HUES64 (cell line): ENCODE measurements around the gene GJC2.

Experiments
- H3K27ac ChIP-seq: 2 replicates; pipeline ENCODE4 v1.7.0; 2013; ENCODE audit warnings: low read depth, low read length, inconsistent platforms
- H3K27me3 ChIP-seq: 2 replicates; pipeline ENCODE4 v1.6.1; 2013; ENCODE audit warnings: mild to moderate bottlenecking, low read length; ENCODE audit not compliant: insufficient read depth
- H3K36me3 ChIP-seq: 2 replicates; pipeline ENCODE4 v1.6.1; 2013; ENCODE audit warnings: mild to moderate bottlenecking, low read length; ENCODE audit not compliant: insufficient read depth
- H3K4me1 ChIP-seq: 2 replicates; pipeline ENCODE4 v1.6.1; 2013; ENCODE audit warnings: mild to moderate bottlenecking, low read length, moderate library complexity; ENCODE audit not compliant: insufficient read depth
- H3K4me3 ChIP-seq: 2 replicates; pipeline ENCODE4 v1.5.1; 2013; ENCODE audit warnings: mild to moderate bottlenecking, low read length, moderate library complexity
- H3K9ac ChIP-seq: 2 replicates; pipeline ENCODE4 v1.6.1; 2013; ENCODE audit warnings: mild to moderate bottlenecking, low read depth, low read length
- H3K9me3 ChIP-seq: 2 replicates; pipeline ENCODE4 v1.6.1; 2013; ENCODE audit warnings: low read depth, low read length; ENCODE audit not compliant: insufficient read depth
- WGBS: fragments of 150-250, 120-280 bp; methylation state at CpG from one replicate; pipeline ENCODE4 v1.1.7; 2013; ENCODE audit warnings: missing lambda C conversion rate; 5-methylcytosine and 5-hydroxymethylcytosine counted together

Gene GJC2

DNA sequence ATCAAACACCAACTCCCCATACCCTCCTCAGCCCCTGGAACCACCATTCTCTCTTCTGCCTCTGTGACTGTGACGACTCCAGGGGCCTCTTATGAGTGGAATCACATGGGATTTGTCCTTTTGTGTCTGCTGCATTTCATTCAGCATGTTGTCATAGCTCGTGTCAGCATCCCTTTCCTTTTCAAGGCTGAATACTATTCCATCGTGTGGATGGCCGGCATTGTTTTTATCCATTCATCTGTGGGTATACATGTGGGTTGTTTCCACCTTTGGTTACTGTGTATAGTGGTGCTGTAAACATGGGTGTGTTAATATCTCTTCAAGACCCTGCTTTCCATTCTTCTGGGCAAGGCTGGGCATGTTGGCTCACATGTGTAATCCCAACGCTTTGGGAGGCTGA lies 41.0 kb downstream of the GJC2 start:
- Histone ChIP-seq H3K36me3 (no peaks in the 10 kb centered on the region), H3K27ac (no peak overlapping the region), H3K27me3 (no peaks in the 10 kb centered on the region), H3K4me3 (no peak overlapping the region), H3K9me3 (no peaks in the 10 kb centered on the region), H3K4me1 (no peaks in the 10 kb centered on the region), H3K9ac (no peak overlapping the region)
- WGBS = 88% methylated on average over 5 of the region's 5 CpGs

GRCh38 chr1:228194436-228194835 lies 44.7 kb downstream of the GJC2 start:
- no peaks in the 10 kb centered on the region for H3K36me3 ChIP-seq
- H3K9ac ChIP-seq = no peak overlapping the region
- WGBS = 81% methylated on average over 2 of the region's 3 CpGs
- peaks cover 18% of the 10 kb centered on the region for H3K9me3 ChIP-seq
- H3K27ac ChIP-seq = no peak overlapping the region
- H3K27me3 ChIP-seq = no peaks in the 10 kb centered on the region
- H3K4me1 ChIP-seq = no peaks in the 10 kb centered on the region
- H3K4me3 ChIP-seq = no peak overlapping the region

DNA sequence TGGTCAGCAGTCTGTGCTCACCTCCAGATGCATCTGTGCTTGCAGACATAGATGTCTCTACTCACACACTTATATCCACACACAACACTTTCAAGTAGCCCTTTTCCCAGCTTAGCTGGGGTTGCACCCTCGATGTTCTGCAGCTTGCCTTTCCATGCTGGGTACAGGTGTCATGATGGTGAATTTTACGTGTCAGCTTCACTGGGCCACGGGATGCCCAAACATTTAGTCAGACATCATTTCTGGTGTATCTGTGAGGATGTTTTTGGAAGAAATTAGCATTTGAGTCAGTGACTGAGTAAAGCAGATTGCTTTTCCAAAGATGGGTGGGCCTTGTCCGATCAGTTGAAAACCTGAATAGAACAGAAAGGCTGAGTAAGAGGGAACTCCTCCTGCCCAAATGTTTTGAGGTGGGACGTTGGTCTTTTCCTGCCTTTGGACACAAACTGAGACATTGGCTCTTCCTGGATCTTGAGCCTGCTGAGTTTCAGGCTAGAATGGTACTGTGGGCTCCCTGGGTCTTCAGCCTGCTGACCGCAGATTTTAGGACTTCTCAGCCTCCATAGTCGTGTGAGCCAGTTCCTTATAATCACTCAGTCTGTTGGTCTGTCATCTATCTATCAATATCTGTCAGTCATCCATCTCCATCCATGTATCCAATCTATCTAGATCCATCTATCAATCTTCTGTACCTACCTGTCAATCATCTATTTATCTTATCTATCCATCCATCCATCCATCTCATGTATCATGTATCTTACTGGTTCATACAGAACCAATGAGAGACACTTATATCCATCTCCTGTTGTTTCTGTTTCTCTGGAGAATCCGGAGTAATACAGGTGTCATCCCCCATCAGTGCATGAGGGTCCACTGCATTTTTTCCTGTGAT lies 45.4 kb downstream of the GJC2 start:
- no peaks in the 10 kb centered on the region for H3K27me3 ChIP-seq
- WGBS = 90% methylated on average over 8 of the region's 8 CpGs
- no peak overlapping the region for H3K9ac ChIP-seq
- peaks cover 24% of the 10 kb centered on the region for H3K9me3 ChIP-seq
- H3K4me1 ChIP-seq = no peaks in the 10 kb centered on the region
- no peak overlapping the region for H3K27ac ChIP-seq
- H3K36me3 ChIP-seq = no peaks in the 10 kb centered on the region
- no peak overlapping the region for H3K4me3 ChIP-seq

DNA sequence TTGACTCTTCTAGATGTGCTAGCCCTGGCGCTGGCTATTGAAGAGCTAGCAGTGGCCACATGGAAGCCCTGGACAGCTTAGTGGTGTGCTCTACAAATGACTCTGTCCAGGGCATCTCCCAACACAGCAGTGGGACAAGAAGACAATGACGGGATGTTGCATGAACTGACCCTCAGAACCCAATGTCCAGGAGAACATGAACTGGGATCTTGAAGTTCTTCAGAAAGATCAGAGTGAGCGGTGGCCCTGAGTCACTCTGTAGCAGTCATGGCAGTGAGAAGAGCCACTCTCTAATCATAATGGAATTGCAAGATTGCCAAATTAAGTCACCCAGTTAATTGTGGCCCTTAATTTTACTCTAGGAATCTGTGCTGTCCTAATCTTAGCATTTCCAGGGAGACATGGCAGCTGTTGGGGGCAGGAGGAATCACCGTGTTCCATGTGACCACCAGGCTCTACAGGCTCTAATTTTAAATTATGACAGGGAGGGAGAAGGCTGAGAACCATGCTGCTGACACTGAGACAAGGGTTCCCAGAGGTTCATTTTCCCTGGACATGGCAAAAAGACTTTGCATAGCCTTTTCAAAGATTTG lies 47.9 kb downstream of the GJC2 start:
- no peaks in the 10 kb centered on the region for H3K27me3 ChIP-seq
- no peaks in the 10 kb centered on the region for H3K4me1 ChIP-seq
- H3K36me3 ChIP-seq = no peaks in the 10 kb centered on the region
- no peak overlapping the region for H3K9ac ChIP-seq
- H3K4me3 ChIP-seq = no peak overlapping the region
- 91% methylated on average over 4 of the region's 4 CpGs for WGBS
- no peak overlapping the region for H3K27ac ChIP-seq
- peaks cover 24% of the 10 kb centered on the region for H3K9me3 ChIP-seq

GRCh38 chr1:228198977-228199590 lies 49.4 kb downstream of the GJC2 start:
- Histone ChIP-seq H3K9ac (no peak overlapping the region), H3K27ac (no peak overlapping the region), H3K27me3 (peaks cover 11% of the 10 kb centered on the region), H3K36me3 (no peaks in the 10 kb centered on the region), H3K4me3 (no peak overlapping the region), H3K9me3 (peaks cover 24% of the 10 kb centered on the region), H3K4me1 (no peaks in the 10 kb centered on the region)
- WGBS = 82% methylated on average over 2 of the region's 2 CpGs

DNA sequence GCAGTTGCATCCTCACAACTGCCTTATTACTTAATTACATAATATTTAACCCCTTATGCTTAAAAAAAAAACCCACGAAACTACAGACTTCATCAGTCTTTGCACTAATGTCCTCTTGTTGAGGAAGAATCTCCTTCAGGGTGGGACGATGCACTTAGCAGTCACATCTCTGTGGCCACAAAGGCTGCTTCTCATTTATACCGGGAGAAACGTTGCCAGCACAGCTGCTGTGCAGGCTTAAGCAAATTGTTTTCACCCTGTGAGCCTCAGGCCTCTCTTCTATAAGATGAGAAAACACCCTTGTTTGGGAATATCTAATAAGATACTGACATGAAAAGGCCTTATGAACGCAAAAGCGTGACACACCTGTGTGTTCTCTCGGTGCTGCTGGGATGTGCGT lies 55.2 kb downstream of the GJC2 start:
- Histone ChIP-seq H3K4me1 (peaks cover 3% of the 10 kb centered on the region; the same call in 1 of the 2 replicates), H3K27ac (no peak overlapping the region), H3K9me3 (peaks cover under 1% of the 10 kb centered on the region; the same call in 1 of the 2 replicates), H3K27me3 (peaks cover 21% of the 10 kb centered on the region), H3K9ac (no peak overlapping the region), H3K4me3 (no peak overlapping the region), H3K36me3 (no peaks in the 10 kb centered on the region)
- 84% methylated on average over 8 of the region's 8 CpGs for WGBS

DNA sequence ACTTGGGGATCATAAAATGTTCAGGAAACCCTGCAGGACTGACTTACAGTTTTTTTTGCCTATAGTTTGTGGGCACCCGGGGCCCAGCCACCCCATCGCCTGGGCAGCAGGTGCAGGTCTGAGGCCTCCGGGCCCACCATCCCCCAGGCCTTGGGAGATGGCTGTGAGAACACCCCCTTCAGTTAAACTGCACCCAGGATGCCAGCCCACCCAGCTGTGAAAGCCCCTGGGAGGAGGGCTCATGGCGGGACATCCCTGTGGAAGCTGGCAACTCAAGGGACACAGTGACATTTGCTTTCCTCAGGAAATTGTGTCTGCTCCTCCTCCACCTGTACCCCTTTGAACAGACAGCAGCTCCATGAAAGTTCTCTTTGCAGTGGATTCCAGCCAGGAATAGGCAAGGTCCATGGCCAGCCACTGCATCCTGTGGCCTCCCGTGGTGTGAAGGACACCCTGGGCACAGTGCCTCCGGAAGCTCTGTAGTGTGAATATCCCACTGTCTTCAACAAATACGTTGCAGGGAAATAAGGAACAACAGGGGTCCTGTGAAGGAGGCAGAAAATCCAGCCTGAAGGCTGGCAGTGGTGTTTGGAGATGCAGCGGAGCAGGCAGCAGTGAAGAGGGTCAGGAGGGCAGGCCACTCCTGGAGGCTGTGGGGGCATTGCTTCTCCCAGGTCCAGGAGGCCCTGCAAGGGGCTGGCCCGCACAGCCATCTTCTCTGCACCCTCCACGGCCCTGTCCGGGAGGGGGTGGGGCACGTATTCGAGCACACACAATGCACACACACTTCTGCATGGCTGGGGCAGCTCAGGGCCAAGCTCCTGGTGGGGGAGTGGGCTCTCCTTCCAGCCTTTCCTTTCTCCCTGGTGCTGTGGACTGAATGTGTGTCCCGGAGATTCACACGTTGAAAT lies 56.1 kb downstream of the GJC2 start:
- 68% methylated on average over 13 of the region's 15 CpGs for WGBS
- Histone ChIP-seq H3K4me3 (no peak overlapping the region), H3K36me3 (no peaks in the 10 kb centered on the region), H3K27me3 (peaks cover 21% of the 10 kb centered on the region), H3K27ac (no peak overlapping the region), H3K9ac (no peak overlapping the region), H3K9me3 (no peaks in the 10 kb centered on the region), H3K4me1 (peaks cover 3% of the 10 kb centered on the region; the same call in 1 of the 2 replicates)

GRCh38 chr1:228206582-228207351 lies 57.0 kb downstream of the GJC2 start:
- Histone ChIP-seq H3K9me3 (no peaks in the 10 kb centered on the region), H3K27me3 (peaks cover 21% of the 10 kb centered on the region), H3K27ac (no peak overlapping the region), H3K36me3 (no peaks in the 10 kb centered on the region), H3K4me3 (no peak overlapping the region), H3K9ac (no peak overlapping the region), H3K4me1 (peaks cover 3% of the 10 kb centered on the region; the same call in 1 of the 2 replicates)
- WGBS = 85% methylated on average over 16 of the region's 16 CpGs

GRCh38 chr1:228207381-228207810 lies 57.7 kb downstream of the GJC2 start:
- peaks cover 21% of the 10 kb centered on the region for H3K27me3 ChIP-seq
- no peak overlapping the region for H3K9ac ChIP-seq
- peaks cover 3% of the 10 kb centered on the region; the same call in 1 of the 2 replicates for H3K4me1 ChIP-seq
- H3K4me3 ChIP-seq = no peak overlapping the region
- no peaks in the 10 kb centered on the region for H3K9me3 ChIP-seq
- no peaks in the 10 kb centered on the region for H3K36me3 ChIP-seq
- H3K27ac ChIP-seq = no peak overlapping the region
- 91% methylated on average over 8 of the region's 8 CpGs for WGBS
